WTC11 (cell line): ENCODE measurements around the gene TMEM229B. TPM values are rescaled to one million over a fixed set of nuclear protein-coding genes. Genes with fewer than 3 reads are reported as not detected.

Experiments used
- ATAC-seq: fragments of 200-7000 bp; cut with Tn5 transposase; 2 replicates; pipeline ENCODE4 v1.10.0; 2021; ENCODE audit warnings: mild to moderate bottlenecking, moderate library complexity
- CTCF ChIA-PET: fragments of 300-600 bp; sonication (Branson Sonifier 250); formaldehyde crosslinking; loops from one replicate; lab custom pipeline; 2021; ENCODE audit warnings: antibody characterized with exemption; lab: Charles Lee
- POLR2A ChIA-PET: fragments of 350-600 bp; sonication (Branson Sonifier 250); formaldehyde crosslinking; loops from one replicate; lab custom pipeline; 2021; ENCODE audit warnings: antibody characterized with exemption; lab: Charles Lee
- DNase-seq: peaks from one replicate; pipeline ENCODE4 v3.0.0; 2021; ENCODE audit warnings: low spot score
- H3K27ac Mint-ChIP-seq: 2 replicates; pipeline ENCODE4 v1.8.0; 2021; ENCODE audit warnings: mixed read lengths
- H3K27me3 Mint-ChIP-seq: 2 replicates; pipeline ENCODE4 v1.8.0; 2021; ENCODE audit warnings: low read depth, mild to moderate bottlenecking, moderate library complexity, mixed read lengths
- H3K36me3 Mint-ChIP-seq: 2 replicates; pipeline ENCODE4 v1.8.0; 2021; ENCODE audit warnings: mixed read lengths
- H3K4me1 Mint-ChIP-seq: 2 replicates; pipeline ENCODE4 v1.8.0; 2022; ENCODE audit warnings: mixed read lengths
- H3K4me3 Mint-ChIP-seq: 2 replicates; pipeline ENCODE4 v1.8.0; 2021; ENCODE audit warnings: mild to moderate bottlenecking, moderate library complexity, mixed read lengths
- H3K9me3 Mint-ChIP-seq: 2 replicates; pipeline ENCODE4 v1.8.0; 2021; ENCODE audit warnings: mixed read lengths
- CBFB ChIP-seq: sonication (generic); formaldehyde crosslinking; IDR thresholded peaks from 2 replicates; pipeline ENCODE4 v1.8.1; 2022; ENCODE audit warnings: mild to moderate bottlenecking, low read depth, missing genetic modification reagents
- CREB1 ChIP-seq: sonication (generic); formaldehyde crosslinking; IDR thresholded peaks from 2 replicates; pipeline ENCODE4 v1.8.0; 2023; ENCODE audit warnings: mild to moderate bottlenecking, missing genetic modification reagents
- ELF4 ChIP-seq: sonication (generic); formaldehyde crosslinking; IDR thresholded peaks from 2 replicates; pipeline ENCODE4 v1.8.1; 2022; ENCODE audit warnings: low read depth, mild to moderate bottlenecking, moderate library complexity, missing genetic modification reagents
- EMX1 ChIP-seq: fragments of 250-450 bp; sonication (Bioruptor Pico); IDR thresholded peaks from 2 replicates; pipeline ENCODE4 v1.8.0; 2021; ENCODE audit warnings: mild to moderate bottlenecking
- FOXK1 ChIP-seq: sonication (generic); formaldehyde crosslinking; IDR thresholded peaks from 2 replicates; pipeline ENCODE4 v1.8.0; 2022; ENCODE audit warnings: mild to moderate bottlenecking, moderate library complexity, missing genetic modification reagents
- FOXP4 ChIP-seq: sonication (generic); formaldehyde crosslinking; IDR thresholded peaks from 2 replicates; pipeline ENCODE4 v1.8.0; 2022; ENCODE audit warnings: mild to moderate bottlenecking, missing genetic modification reagents
- JUN ChIP-seq: sonication (generic); formaldehyde crosslinking; IDR thresholded peaks from 2 replicates; pipeline ENCODE4 v1.8.0; 2023; ENCODE audit warnings: mild to moderate bottlenecking, missing genetic modification reagents
- KAT7 ChIP-seq: sonication (generic); formaldehyde crosslinking; IDR thresholded peaks from 2 replicates; pipeline ENCODE4 v1.8.1; 2023; ENCODE audit warnings: missing genetic modification reagents, mild to moderate bottlenecking, borderline replicate concordance
- NR1H2 ChIP-seq: sonication (generic); formaldehyde crosslinking; IDR thresholded peaks from 2 replicates; pipeline ENCODE4 v1.9.0; 2021; ENCODE audit warnings: mild to moderate bottlenecking, moderate library complexity, missing genetic modification reagents
- NR2C2 ChIP-seq: sonication (generic); formaldehyde crosslinking; IDR thresholded peaks from 2 replicates; pipeline ENCODE4 v1.8.0; 2022; ENCODE audit warnings: mild to moderate bottlenecking, missing genetic modification reagents
- OVOL2 ChIP-seq: fragments of 250-450 bp; sonication (Bioruptor Pico); IDR thresholded peaks from 2 replicates; pipeline ENCODE4 v1.9.0; 2021; ENCODE audit warnings: mild to moderate bottlenecking, borderline replicate concordance
- PRRX2 ChIP-seq: fragments of 250-450 bp; sonication (Bioruptor Pico); IDR thresholded peaks from 2 replicates; pipeline ENCODE4 v1.8.0; 2021; ENCODE audit warnings: mild to moderate bottlenecking
- SOX15 ChIP-seq: fragments of 250-450 bp; sonication (Bioruptor Pico); IDR thresholded peaks from 2 replicates; pipeline ENCODE4 v1.9.0; 2021; ENCODE audit warnings: mild to moderate bottlenecking
- TEAD4 ChIP-seq: sonication (generic); formaldehyde crosslinking; IDR thresholded peaks from 2 replicates; pipeline ENCODE4 v1.8.0; 2022; ENCODE audit warnings: mild to moderate bottlenecking, missing genetic modification reagents
- ZNF232 ChIP-seq: sonication (generic); formaldehyde crosslinking; IDR thresholded peaks from 2 replicates; pipeline ENCODE4 v1.8.0; 2022; ENCODE audit warnings: mild to moderate bottlenecking, missing genetic modification reagents
- ZNF281 ChIP-seq: sonication (generic); formaldehyde crosslinking; IDR thresholded peaks from 2 replicates; pipeline ENCODE4 v1.8.0; 2023; ENCODE audit warnings: mild to moderate bottlenecking, missing genetic modification reagents
- ZNF317 ChIP-seq: sonication (generic); formaldehyde crosslinking; IDR thresholded peaks from 2 replicates; pipeline ENCODE4 v1.8.1; 2023; ENCODE audit warnings: low read depth, mild to moderate bottlenecking, moderate library complexity, missing genetic modification reagents, borderline replicate concordance
- ZNF423 ChIP-seq: fragments of 250-450 bp; sonication (Bioruptor Pico); IDR thresholded peaks from 2 replicates; pipeline ENCODE4 v2.1.2; 2022; ENCODE audit warnings: mild to moderate bottlenecking, moderate library complexity
- ZSCAN18 ChIP-seq: fragments of 250-450 bp; sonication (Bioruptor Pico); IDR thresholded peaks from 2 replicates; pipeline ENCODE4 v2.1.2; 2022; ENCODE audit warnings: mild to moderate bottlenecking, moderate library complexity
- total RNA-seq: library from RNA; stranded (reverse); gene quantifications from 3 replicates; pipeline ENCODE4 v1.2.3, GENCODE V29; 2021
- TF ChIP-seq, protein P1 (sequence below): fragments of 250-450 bp; sonication (Bioruptor Pico); IDR thresholded peaks from 2 replicates; pipeline ENCODE4 v1.9.0; 2021; ENCODE audit warnings: moderate library complexity, mild to moderate bottlenecking, inconsistent platforms, borderline replicate concordance
- TF ChIP-seq, protein P2 (sequence below): sonication (generic); formaldehyde crosslinking; IDR thresholded peaks from 2 replicates; pipeline ENCODE4 v1.8.1; 2023; ENCODE audit warnings: mild to moderate bottlenecking, missing genetic modification reagents, moderate library complexity
- TF ChIP-seq, protein P3 (sequence below): sonication (generic); formaldehyde crosslinking; IDR thresholded peaks from 2 replicates; pipeline ENCODE4 v1.8.0; 2023; ENCODE audit warnings: missing genetic modification reagents, mild to moderate bottlenecking, borderline replicate concordance

TMEM229B gene
- total RNA-seq, 1 experiment from 2014 or later: 0.90 TPM

DNA sequence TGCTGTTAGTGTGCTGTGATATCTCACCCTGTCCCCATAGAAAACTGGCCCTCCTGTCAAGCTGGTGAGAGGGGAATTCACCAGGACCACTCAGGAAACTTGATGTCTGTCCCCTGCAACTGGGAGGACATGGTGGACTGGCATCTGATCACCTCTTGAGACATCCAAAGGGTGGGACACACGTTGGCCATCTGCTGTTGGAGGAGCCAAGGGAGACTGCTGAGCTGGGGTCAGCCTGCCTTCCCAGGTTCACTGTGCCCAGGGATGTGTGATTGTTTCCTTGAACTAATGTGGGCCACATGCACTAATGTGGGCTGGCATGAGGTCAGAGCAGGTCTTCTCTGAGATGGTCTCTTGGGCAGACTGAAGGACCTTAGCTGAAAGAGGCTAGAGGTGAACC is 16.7 kb upstream of the TMEM229B start (continued):
- no peak for TF ChIP-seq JUN
- TF ChIP-seq, protein P1, sequence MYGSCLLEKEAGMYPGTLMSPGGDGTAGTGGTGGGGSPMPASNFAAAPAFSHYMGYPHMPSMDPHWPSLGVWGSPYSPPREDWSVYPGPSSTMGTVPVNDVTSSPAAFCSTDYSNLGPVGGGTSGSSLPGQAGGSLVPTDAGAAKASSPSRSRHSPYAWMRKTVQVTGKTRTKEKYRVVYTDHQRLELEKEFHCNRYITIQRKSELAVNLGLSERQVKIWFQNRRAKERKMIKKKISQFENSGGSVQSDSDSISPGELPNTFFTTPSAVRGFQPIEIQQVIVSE (CRISPR knock-in tag): no peak
- no peak for TF ChIP-seq CREB1 (CRISPR knock-in tag)
- no peak for TF ChIP-seq EMX1 (CRISPR knock-in tag)
- no peak for TF ChIP-seq ZNF423 (CRISPR knock-in tag)
- no peak for TF ChIP-seq KAT7 (CRISPR knock-in tag)
- no peak for TF ChIP-seq FOXK1 (CRISPR knock-in tag)
- TF ChIP-seq OVOL2: no peak
- TF ChIP-seq ZNF232: no peak
- no peak for TF ChIP-seq NR2C2 (CRISPR knock-in tag)
- TF ChIP-seq, protein P2, sequence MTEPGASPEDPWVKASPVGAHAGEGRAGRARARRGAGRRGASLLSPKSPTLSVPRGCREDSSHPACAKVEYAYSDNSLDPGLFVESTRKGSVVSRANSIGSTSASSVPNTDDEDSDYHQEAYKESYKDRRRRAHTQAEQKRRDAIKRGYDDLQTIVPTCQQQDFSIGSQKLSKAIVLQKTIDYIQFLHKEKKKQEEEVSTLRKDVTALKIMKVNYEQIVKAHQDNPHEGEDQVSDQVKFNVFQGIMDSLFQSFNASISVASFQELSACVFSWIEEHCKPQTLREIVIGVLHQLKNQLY: no peak
- TF ChIP-seq TEAD4: no peak
- TF ChIP-seq, all 79 proteins: peak for 0

- TF ChIP-seq ELF4 (no peak), PRRX2 (CRISPR knock-in tag) (no peak), ZSCAN18 (CRISPR knock-in tag) (no peak), ZNF281 (CRISPR knock-in tag) (no peak), CBFB (CRISPR knock-in tag) (no peak), NR1H2 (no peak), SOX15 (CRISPR knock-in tag) (no peak)
- TF ChIP-seq, all 79 proteins: peak for 0
- Mint-ChIP-seq H3K9me3 (no peaks in the 10 kb centered on the region), H3K4me1 (no peaks in the 10 kb centered on the region), H3K27me3 (no peaks in the 10 kb centered on the region), H3K4me3 (no peak overlapping the region), H3K36me3 (no peaks in the 10 kb centered on the region), H3K27ac (no peak overlapping the region)
- ChIA-PET POLR2A (interaction anchor here (0.6 kb wide), 1 partner anchor 29 kb away, joined by 3 read pairs; no protein-coding TSS in a partner anchor), CTCF (no interaction called here)
- DNase-seq (no peak), ATAC-seq (no peak)
Observed at GRCh38 chr14:67503331-67503730, 14.8 kb upstream of the TMEM229B start.

- ATAC-seq: no peak
- no peaks in the 10 kb centered on the region for H3K27me3 Mint-ChIP-seq
- DNase-seq: no peak
- H3K36me3 Mint-ChIP-seq: no peaks in the 10 kb centered on the region
- CTCF ChIA-PET: no interaction called here
- POLR2A ChIA-PET: no interaction called here
- no peaks in the 10 kb centered on the region for H3K4me1 Mint-ChIP-seq
- no peak overlapping the region for H3K27ac Mint-ChIP-seq
- H3K9me3 Mint-ChIP-seq: no peaks in the 10 kb centered on the region
- no peak overlapping the region for H3K4me3 Mint-ChIP-seq
- no peak for TF ChIP-seq ZSCAN18 (CRISPR knock-in tag)
- TF ChIP-seq FOXP4 (CRISPR knock-in tag): no peak
- TF ChIP-seq ELF4: no peak
- no peak for TF ChIP-seq ZNF317 (CRISPR knock-in tag)
- TF ChIP-seq, protein P3, sequence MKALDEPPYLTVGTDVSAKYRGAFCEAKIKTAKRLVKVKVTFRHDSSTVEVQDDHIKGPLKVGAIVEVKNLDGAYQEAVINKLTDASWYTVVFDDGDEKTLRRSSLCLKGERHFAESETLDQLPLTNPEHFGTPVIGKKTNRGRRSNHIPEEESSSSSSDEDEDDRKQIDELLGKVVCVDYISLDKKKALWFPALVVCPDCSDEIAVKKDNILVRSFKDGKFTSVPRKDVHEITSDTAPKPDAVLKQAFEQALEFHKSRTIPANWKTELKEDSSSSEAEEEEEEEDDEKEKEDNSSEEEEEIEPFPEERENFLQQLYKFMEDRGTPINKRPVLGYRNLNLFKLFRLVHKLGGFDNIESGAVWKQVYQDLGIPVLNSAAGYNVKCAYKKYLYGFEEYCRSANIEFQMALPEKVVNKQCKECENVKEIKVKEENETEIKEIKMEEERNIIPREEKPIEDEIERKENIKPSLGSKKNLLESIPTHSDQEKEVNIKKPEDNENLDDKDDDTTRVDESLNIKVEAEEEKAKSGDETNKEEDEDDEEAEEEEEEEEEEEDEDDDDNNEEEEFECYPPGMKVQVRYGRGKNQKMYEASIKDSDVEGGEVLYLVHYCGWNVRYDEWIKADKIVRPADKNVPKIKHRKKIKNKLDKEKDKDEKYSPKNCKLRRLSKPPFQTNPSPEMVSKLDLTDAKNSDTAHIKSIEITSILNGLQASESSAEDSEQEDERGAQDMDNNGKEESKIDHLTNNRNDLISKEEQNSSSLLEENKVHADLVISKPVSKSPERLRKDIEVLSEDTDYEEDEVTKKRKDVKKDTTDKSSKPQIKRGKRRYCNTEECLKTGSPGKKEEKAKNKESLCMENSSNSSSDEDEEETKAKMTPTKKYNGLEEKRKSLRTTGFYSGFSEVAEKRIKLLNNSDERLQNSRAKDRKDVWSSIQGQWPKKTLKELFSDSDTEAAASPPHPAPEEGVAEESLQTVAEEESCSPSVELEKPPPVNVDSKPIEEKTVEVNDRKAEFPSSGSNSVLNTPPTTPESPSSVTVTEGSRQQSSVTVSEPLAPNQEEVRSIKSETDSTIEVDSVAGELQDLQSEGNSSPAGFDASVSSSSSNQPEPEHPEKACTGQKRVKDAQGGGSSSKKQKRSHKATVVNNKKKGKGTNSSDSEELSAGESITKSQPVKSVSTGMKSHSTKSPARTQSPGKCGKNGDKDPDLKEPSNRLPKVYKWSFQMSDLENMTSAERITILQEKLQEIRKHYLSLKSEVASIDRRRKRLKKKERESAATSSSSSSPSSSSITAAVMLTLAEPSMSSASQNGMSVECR (CRISPR knock-in tag): no peak
- no peak for TF ChIP-seq CBFB (CRISPR knock-in tag)
- no peak for TF ChIP-seq OVOL2
- no peak for TF ChIP-seq EMX1 (CRISPR knock-in tag)
Observed at GRCh38 chr14:67502867-67503266, 14.3 kb upstream of the TMEM229B start.
